D721Med (cell line): ENCODE measurements around the gene MYCL.

Experiments used
- DNase-seq: peaks from one replicate; pipeline ENCODE4 v3.0.0; 2011; ENCODE audit warnings: low spot score; ENCODE audit not compliant: insufficient read length
- FAIRE-seq: peaks from 2 replicates; lab custom pipeline; 2011; peaks lifted over from hg19 to GRCh38; lab: Jason Lieb, UNC
- TF ChIP-seq, protein P1 (sequence below): IDR thresholded peaks from 2 replicates; pipeline ENCODE4 v1.5.1; 2012; ENCODE audit warnings: mild to moderate bottlenecking, control low read depth; ENCODE audit not compliant: insufficient read depth; ENCODE audit errors: missing control alignments

Gene MYCL

DNA sequence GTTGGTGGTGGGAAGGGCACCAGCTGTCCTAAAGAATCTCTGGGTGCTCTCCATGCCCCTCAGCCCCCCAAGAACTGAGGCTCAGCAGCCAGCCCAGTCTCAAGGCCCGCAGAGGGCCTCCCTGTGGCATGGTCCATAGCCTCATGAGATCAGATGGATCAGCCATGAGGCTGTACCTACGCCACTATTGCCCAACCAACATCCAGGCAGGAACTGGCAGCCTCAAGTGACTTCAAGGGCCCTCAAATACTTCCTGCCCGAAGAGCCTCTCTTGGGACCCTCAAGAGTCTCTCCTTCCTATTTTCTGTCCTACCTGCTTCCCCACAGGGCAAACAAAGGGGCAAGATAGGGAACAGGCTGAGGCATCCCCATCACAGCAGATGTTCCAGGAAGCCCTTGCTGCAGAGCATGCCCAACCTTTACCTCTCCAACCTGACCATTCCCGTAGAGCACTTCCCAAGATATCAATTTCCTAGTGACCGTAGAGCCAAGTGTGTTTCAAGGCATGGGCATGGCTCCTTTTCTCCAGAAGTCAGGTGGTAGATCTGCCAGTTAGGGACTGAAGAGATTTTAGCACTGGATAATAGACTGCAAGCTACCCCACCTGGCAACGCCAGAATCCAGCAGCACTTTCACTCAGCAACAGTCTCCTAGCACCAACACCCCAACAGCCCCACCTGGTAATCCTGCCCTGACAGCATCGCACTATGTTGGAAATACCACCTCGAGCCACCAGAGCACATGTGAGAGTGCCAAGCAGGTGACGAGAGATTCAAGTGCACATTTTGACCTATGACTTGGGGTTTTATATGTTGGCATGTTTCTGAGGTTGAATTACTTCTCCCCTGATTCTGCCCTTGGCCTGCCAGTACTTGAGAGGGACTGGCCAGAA is 39.5 kb upstream of the MYCL start:
- FAIRE-seq (no peak), DNase-seq (no peak)
- TF ChIP-seq, protein P1, sequence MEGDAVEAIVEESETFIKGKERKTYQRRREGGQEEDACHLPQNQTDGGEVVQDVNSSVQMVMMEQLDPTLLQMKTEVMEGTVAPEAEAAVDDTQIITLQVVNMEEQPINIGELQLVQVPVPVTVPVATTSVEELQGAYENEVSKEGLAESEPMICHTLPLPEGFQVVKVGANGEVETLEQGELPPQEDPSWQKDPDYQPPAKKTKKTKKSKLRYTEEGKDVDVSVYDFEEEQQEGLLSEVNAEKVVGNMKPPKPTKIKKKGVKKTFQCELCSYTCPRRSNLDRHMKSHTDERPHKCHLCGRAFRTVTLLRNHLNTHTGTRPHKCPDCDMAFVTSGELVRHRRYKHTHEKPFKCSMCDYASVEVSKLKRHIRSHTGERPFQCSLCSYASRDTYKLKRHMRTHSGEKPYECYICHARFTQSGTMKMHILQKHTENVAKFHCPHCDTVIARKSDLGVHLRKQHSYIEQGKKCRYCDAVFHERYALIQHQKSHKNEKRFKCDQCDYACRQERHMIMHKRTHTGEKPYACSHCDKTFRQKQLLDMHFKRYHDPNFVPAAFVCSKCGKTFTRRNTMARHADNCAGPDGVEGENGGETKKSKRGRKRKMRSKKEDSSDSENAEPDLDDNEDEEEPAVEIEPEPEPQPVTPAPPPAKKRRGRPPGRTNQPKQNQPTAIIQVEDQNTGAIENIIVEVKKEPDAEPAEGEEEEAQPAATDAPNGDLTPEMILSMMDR: no peak

DNA sequence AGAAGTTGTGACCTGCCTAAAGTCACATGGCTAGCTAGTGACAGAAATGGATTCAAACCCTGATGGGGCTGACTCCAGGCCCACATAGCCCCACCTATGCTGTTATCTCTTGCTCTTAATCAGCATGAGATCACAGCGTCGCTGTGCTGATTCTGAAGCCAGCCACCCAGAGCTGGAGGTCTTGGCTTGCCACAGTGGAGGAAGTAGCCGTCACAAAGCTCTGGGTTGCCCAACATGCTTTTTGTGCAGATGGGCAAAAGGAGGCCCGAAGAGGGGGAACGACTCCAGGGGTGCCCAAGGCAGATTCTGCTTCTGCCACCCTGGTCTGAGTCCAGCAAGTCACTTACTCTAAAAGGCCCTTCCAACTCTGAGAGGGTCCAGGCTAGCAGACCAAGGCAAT is 38.5 kb upstream of the MYCL start:
- TF ChIP-seq, protein P1: no peak
- DNase-seq: no peak
- no peak for FAIRE-seq

DNA sequence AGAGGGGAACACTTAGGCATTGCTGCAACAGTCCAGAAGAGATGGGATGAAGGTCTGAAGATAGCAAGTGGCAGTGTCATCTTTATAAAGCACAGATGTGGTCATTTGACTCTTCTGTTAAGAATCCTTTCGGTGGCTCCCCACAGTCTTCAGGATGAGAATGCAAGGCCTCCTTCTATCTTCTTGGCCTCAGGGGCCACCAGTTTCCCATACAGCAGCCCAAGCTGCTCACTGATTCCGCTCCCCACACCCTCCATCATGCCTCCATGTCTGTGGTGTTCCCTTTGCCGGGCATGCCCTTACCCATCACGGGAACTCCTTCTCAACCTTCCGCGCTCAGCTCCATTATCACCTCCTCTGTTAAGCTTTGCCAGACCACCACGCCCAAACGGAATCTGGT is 37.1 kb upstream of the MYCL start:
- DNase-seq (no peak), FAIRE-seq (no peak)
- TF ChIP-seq, protein P1: no peak

GRCh38 chr1:39936724-39937491 is 35.2 kb upstream of the MYCL start:
- FAIRE-seq (no peak), DNase-seq (no peak)
- TF ChIP-seq, protein P1: no peak

DNA sequence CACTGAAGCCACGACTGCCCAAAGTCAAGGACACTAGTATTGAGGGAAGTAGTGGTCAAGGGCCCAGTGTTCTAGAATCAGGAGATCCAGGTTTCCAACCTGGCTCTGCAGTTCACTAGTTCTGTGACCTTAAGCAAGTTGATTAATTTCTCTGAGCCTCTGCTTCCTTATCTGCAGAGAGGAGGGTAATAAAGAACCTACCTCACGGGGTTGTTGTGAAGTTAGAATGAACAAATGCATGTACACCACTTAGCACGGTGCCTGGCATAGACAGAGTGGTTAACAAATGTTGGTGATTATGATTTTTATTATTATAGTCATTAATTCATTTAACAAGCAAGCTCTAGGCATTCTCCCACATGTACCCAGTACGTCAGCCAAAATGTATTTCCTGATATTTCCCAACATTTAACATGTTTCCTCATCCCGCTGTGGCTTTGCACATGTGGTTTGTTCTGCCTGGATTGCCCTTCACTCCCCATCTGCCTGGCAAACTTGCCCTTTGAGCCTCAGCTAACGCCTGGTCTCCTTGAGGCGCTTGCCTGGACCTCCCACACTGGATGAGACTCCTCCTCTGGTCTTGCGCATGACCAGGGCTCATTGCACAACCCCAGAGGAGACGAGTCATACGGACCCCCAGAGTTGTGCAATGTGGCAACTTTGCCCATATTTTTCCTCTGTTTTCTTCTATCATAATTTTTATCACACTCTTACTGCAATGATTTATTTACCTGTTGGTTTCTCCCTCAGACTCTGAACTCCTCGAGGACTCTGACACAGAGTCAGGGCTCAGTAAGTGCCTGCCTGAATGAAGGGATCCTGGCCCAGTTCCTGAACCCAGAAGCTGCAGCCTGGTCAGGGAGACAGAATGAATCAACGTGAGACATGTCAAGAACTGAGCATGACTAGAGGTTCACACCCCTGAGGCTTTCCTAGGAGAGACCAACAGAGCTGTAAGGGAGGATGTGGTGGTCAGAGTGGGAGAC is 32.5 kb upstream of the MYCL start:
- no peak for FAIRE-seq
- no peak for DNase-seq
- TF ChIP-seq, protein P1: no peak

GRCh38 chr1:39928809-39929587 is 27.3 kb upstream of the MYCL start:
- TF ChIP-seq, protein P1: no peak
- no peak for FAIRE-seq
- DNase-seq: no peak
